GM23338 (cell line): ENCODE data around the gene FLNB. TPM values are rescaled to one million over a fixed set of nuclear protein-coding genes. Genes with fewer than 3 reads are reported as not detected.

Source experiments
- ATAC-seq: fragments of 200-7000 bp; cut with Tn5 transposase; 3 replicates; pipeline ENCODE4 v1.9.1; 2020
- DNase-seq: peaks from one replicate; pipeline ENCODE4 v3.0.0-alpha.2; 2015; ENCODE audit warnings: low spot score
- H2AFZ ChIP-seq: fragments of 200-600 bp; sonication (generic); 2 replicates; pipeline ENCODE4 v1.8.0; 2016; ENCODE audit warnings: antibody characterized with exemption, mild to moderate bottlenecking, moderate library complexity
- H3F3A ChIP-seq: fragments of 200-600 bp; sonication (generic); replicated peaks from 2 replicates; pipeline ENCODE4 v1.8.0; 2017; ENCODE audit warnings: antibody characterized with exemption, mixed run types, low read depth
- H3K27ac ChIP-seq: fragments of 200-600 bp; sonication (generic); 2 replicates; pipeline ENCODE4 v1.6.1; 2016; ENCODE audit warnings: low read depth
- H3K27me3 ChIP-seq: fragments of 200-600 bp; sonication (generic); 2 replicates; pipeline ENCODE4 v1.8.0; 2016; ENCODE audit warnings: mild to moderate bottlenecking, mixed run types, moderate library complexity; ENCODE audit not compliant: insufficient read depth
- H3K36me3 ChIP-seq: fragments of 200-600 bp; sonication (generic); 2 replicates; pipeline ENCODE4 v1.8.0; 2016; ENCODE audit warnings: mild to moderate bottlenecking; ENCODE audit not compliant: insufficient read depth
- H3K4me1 ChIP-seq: fragments of 200-600 bp; sonication (generic); 2 replicates; pipeline ENCODE4 v1.8.0; 2016; ENCODE audit warnings: mild to moderate bottlenecking, moderate library complexity; ENCODE audit not compliant: insufficient read depth
- H3K4me2 ChIP-seq: fragments of 200-600 bp; sonication (generic); 2 replicates; pipeline ENCODE4 v1.7.1; 2017; ENCODE audit warnings: mixed run types
- H3K4me3 ChIP-seq: fragments of 200-600 bp; sonication (generic); 2 replicates; pipeline ENCODE4 v1.6.1; 2016; ENCODE audit warnings: mixed run types
- H3K79me2 ChIP-seq: fragments of 200-600 bp; sonication (generic); replicated peaks from 2 replicates; pipeline ENCODE4 v1.8.0; 2017; ENCODE audit warnings: mild to moderate bottlenecking; ENCODE audit not compliant: insufficient read depth
- H3K9me2 ChIP-seq: fragments of 200-600 bp; sonication (generic); 2 replicates; pipeline ENCODE4 v1.8.0; 2017; ENCODE audit not compliant: insufficient read depth
- H4K20me1 ChIP-seq: fragments of 200-600 bp; sonication (generic); replicated peaks from 2 replicates; pipeline ENCODE4 v1.8.0; 2017; ENCODE audit warnings: mild to moderate bottlenecking; ENCODE audit not compliant: insufficient read depth
- H3K27ac Mint-ChIP-seq: 2 replicates; pipeline ENCODE4 v1.8.0; 2020; ENCODE audit warnings: inconsistent platforms, mild to moderate bottlenecking, moderate library complexity, mixed read lengths
- H3K27me3 Mint-ChIP-seq: 3 replicates; pipeline ENCODE4 v1.8.0; 2022; ENCODE audit warnings: low read depth, mild to moderate bottlenecking, moderate library complexity, mixed read lengths, inconsistent platforms; ENCODE audit not compliant: insufficient read depth, poor library complexity
- H3K36me3 Mint-ChIP-seq: 3 replicates; pipeline ENCODE4 v1.8.0; 2021; ENCODE audit warnings: low read depth, mild to moderate bottlenecking, inconsistent platforms, moderate library complexity, mixed read lengths
- H3K4me1 Mint-ChIP-seq: 3 replicates; pipeline ENCODE4 v1.8.0; 2020; ENCODE audit warnings: mild to moderate bottlenecking, inconsistent platforms, mixed read lengths
- H3K4me3 Mint-ChIP-seq: 3 replicates; pipeline ENCODE4 v1.8.0; 2021; ENCODE audit warnings: moderate library complexity, mild to moderate bottlenecking, inconsistent platforms, mixed read lengths
- H3K9me3 Mint-ChIP-seq: 3 replicates; pipeline ENCODE4 v1.8.0; 2020; ENCODE audit warnings: moderate library complexity, mild to moderate bottlenecking, inconsistent platforms, mixed read lengths
- CREB1 ChIP-seq: fragments of 250-450 bp; sonication (Bioruptor Pico); IDR thresholded peaks from 2 replicates; pipeline ENCODE4 v1.5.0; 2020; ENCODE audit warnings: low read depth, mild to moderate bottlenecking, moderate library complexity
- CTCF ChIP-seq, 2 experiments: fragments of 200-600 bp in 1 of 2; sonication (generic) in 1 of 2; conservative IDR thresholded peaks; 2 replicates each; pipeline versions ENCODE4 v1.5.1 to v1.6.1; 2016 to 2017; ENCODE audit warnings: antibody characterized with exemption in 2 of 2, low read depth in 2 of 2, mild to moderate bottlenecking in 2 of 2, moderate library complexity in 1 of 2
- ETS1 ChIP-seq: IDR thresholded peaks from 2 replicates; pipeline ENCODE4 v1.6.1; 2016; ENCODE audit warnings: antibody characterized with exemption
- EZH2 ChIP-seq: fragments of 200-600 bp; sonication (generic); IDR thresholded peaks from one replicate; pipeline ENCODE4 v1.8.0; 2017; ENCODE audit warnings: antibody characterized with exemption, mild to moderate bottlenecking, low read depth; ENCODE audit not compliant: unreplicated experiment
- EZH2phosphoT487 ChIP-seq: fragments of 200-600 bp; sonication (generic); IDR thresholded peaks from one replicate; pipeline ENCODE4 v1.8.1; 2018; ENCODE audit warnings: antibody characterized with exemption; ENCODE audit not compliant: unreplicated experiment
- JUNB ChIP-seq: IDR thresholded peaks from one replicate; pipeline ENCODE4 v1.6.1; 2016; ENCODE audit warnings: antibody characterized with exemption; ENCODE audit not compliant: unreplicated experiment
- NANOG ChIP-seq: IDR thresholded peaks from 2 replicates; pipeline ENCODE4 v1.6.1; 2016; ENCODE audit warnings: antibody characterized with exemption, borderline replicate concordance
- POLR2AphosphoS5 ChIP-seq: IDR thresholded peaks from 2 replicates; pipeline ENCODE4 v1.6.1; 2016; ENCODE audit warnings: antibody characterized with exemption, low read depth
- REST ChIP-seq: IDR thresholded peaks from one replicate; pipeline ENCODE4 v1.6.1; 2018; ENCODE audit warnings: antibody characterized with exemption; ENCODE audit not compliant: unreplicated experiment
- STAT1 ChIP-seq: IDR thresholded peaks from one replicate; pipeline ENCODE4 v1.6.1; 2016; ENCODE audit warnings: antibody characterized with exemption; ENCODE audit not compliant: unreplicated experiment
- ZNF114 ChIP-seq: fragments of 250-450 bp; sonication (Bioruptor Pico); IDR thresholded peaks from 2 replicates; pipeline ENCODE4 v1.5.0; 2020; ENCODE audit warnings: mild to moderate bottlenecking, moderate library complexity
- ZNF331 ChIP-seq: fragments of 250-450 bp; sonication (Bioruptor Pico); IDR thresholded peaks from 2 replicates; pipeline ENCODE4 v1.5.0; 2020; ENCODE audit warnings: low read depth, mild to moderate bottlenecking, moderate library complexity
- ZNF462 ChIP-seq: fragments of 250-450 bp; sonication (Bioruptor Pico); IDR thresholded peaks from 2 replicates; pipeline ENCODE4 v1.5.0; 2020; ENCODE audit warnings: mild to moderate bottlenecking, moderate library complexity
- polyA plus RNA-seq: library from polyadenylated mRNA; unstranded; fragments of >200 nt; fragmentation: Nextera tagmentation; extraction: Ambion mirVana; gene quantifications from 2 replicates; pipeline ENCODE4 v1.2.1, GENCODE V29; 2016
- total RNA-seq: library from RNA; depleted of rRNA; stranded (reverse); fragments of >200 nt; shearing (Covaris generic); gene quantifications from 2 replicates; pipeline ENCODE4 v1.2.3, GENCODE V29; 2014

The FLNB gene
- total and polyA plus RNA-seq, 2 experiments from 2014 or later, result 39.7 to 179 TPM

GRCh38 chr3:58191361-58191991 is 183.3 kb downstream of the FLNB start:
- H3K9me3 Mint-ChIP-seq, result no peaks in the 10 kb centered on the region; the same call in 2 of the 3 replicates
- H3K4me1 ChIP-seq, result peaks cover 11% of the 10 kb centered on the region; the same call in 1 of the 2 replicates
- H3K27me3 Mint-ChIP-seq, result peaks cover 1% of the 10 kb centered on the region
- H3K4me3 ChIP-seq, result no peak overlapping the region
- H3K27ac ChIP-seq, result no peak overlapping the region
- H2AFZ ChIP-seq, result peak overlapping the region; percentile 28; the same call in 1 of the 2 replicates
- TF ChIP-seq JUNB, result no peak
- TF ChIP-seq POLR2AphosphoS5, result no peak
- no peak for TF ChIP-seq ZNF114 (CRISPR knock-in tag)
- TF ChIP-seq ETS1, result no peak
- no peak for TF ChIP-seq EZH2
- no peak for TF ChIP-seq REST
- TF ChIP-seq ZNF462 (CRISPR knock-in tag), result no peak
- no peak for TF ChIP-seq CTCF (conservative IDR thresholded peaks at IDR 0.05; ENCODE audit: low read depth in 2 of 2)
- no peak for TF ChIP-seq STAT1
- no peak for TF ChIP-seq NANOG
- TF ChIP-seq EZH2phosphoT487, result no peak
- TF ChIP-seq ZNF331, result no peak
- TF ChIP-seq CREB1 (CRISPR knock-in tag), result no peak
- no peaks in the 10 kb centered on the region for H3K36me3 Mint-ChIP-seq
- H3K9me2 ChIP-seq, result no peaks in the 10 kb centered on the region
- no peak for ATAC-seq
- H3K27ac Mint-ChIP-seq, result no peak overlapping the region
- no peak overlapping the region for H3K4me3 Mint-ChIP-seq
- H3K27me3 ChIP-seq, result no peaks in the 10 kb centered on the region
- no peaks in the 10 kb centered on the region for H4K20me1 ChIP-seq
- H3F3A ChIP-seq, result no peaks in the 10 kb centered on the region
- H3K36me3 ChIP-seq, result no peaks in the 10 kb centered on the region
- peaks cover 17% of the 10 kb centered on the region for H3K4me1 Mint-ChIP-seq
- H3K4me2 ChIP-seq, result no peak overlapping the region
- H3K79me2 ChIP-seq, result no peaks in the 10 kb centered on the region
- no peak for DNase-seq
